AG04450 (cell line): ENCODE measurements around the gene ATG2A. TPM values are rescaled to one million over a fixed set of nuclear protein-coding genes. Genes with fewer than 3 reads are reported as not detected.

ENCODE experiments used
- CTCF ChIA-PET: fragments of 300-600, 350-600 bp; formaldehyde crosslinking; extraction: SDS; loops from one replicate; lab custom pipeline; 2022; ENCODE audit warnings: antibody characterized with exemption, inconsistent platforms; lab: Charles Lee
- POLR2A ChIA-PET: fragments of 350-600 bp; formaldehyde crosslinking; extraction: SDS; loops from one replicate; lab custom pipeline; 2021; ENCODE audit warnings: antibody characterized with exemption, inconsistent platforms; lab: Yijun Ruan, JAX
- DNase-seq: peaks from one replicate; pipeline ENCODE4 v3.0.0-alpha.2; 2011; ENCODE audit warnings: low read depth, low spot score
- H3K27ac ChIP-seq: one replicate; pipeline ENCODE4 v1.5.1; 2012; ENCODE audit warnings: low read depth, low read length, control low read depth
- H3K27me3 ChIP-seq: one replicate; pipeline ENCODE4 v1.6.0; 2012; ENCODE audit warnings: low read length; ENCODE audit not compliant: control insufficient read depth, insufficient read depth
- H3K4me3 ChIP-seq: 2 replicates; pipeline ENCODE4 v1.5.1; 2011; ENCODE audit warnings: mild to moderate bottlenecking, low read depth, low read length, control low read depth
- H3K9me3 ChIP-seq: 2 replicates; pipeline ENCODE4 v1.5.1; 2012; ENCODE audit warnings: low read length; ENCODE audit not compliant: control insufficient read depth, insufficient read depth
- CTCF ChIP-seq: IDR thresholded peaks from 2 replicates; pipeline ENCODE4 v1.5.1; 2011; ENCODE audit warnings: low read depth, low read length, control low read depth, inconsistent platforms
- polyA plus RNA-seq: library from polyadenylated mRNA; depleted of rRNA; stranded (reverse); fragments of >200 nt; gene quantifications from 2 replicates; pipeline ENCODE4 v1.2.3, GENCODE V29; 2011

The ATG2A gene
- polyA plus RNA-seq, 1 experiment, result 3.7 TPM

- no peaks in the 10 kb centered on the region; the same call in 1 of the 2 replicates for H3K9me3 ChIP-seq
- no peak overlapping the region for H3K4me3 ChIP-seq
- CTCF ChIA-PET, result no interaction called here
- no peaks in the 10 kb centered on the region for H3K27me3 ChIP-seq
- no peak overlapping the region for H3K27ac ChIP-seq
- no peak for DNase-seq
- POLR2A ChIA-PET, result no interaction called here
- TF ChIP-seq CTCF, result no peak
Observed at GRCh38 chr11:64903291-64903833, 13.6 kb downstream of the ATG2A start.

GRCh38 chr11:64902102-64902900 is 14.7 kb downstream of the ATG2A start:
- H3K27me3 ChIP-seq, result no peaks in the 10 kb centered on the region
- no peak for DNase-seq
- no peak overlapping the region for H3K27ac ChIP-seq
- no peaks in the 10 kb centered on the region; the same call in 1 of the 2 replicates for H3K9me3 ChIP-seq
- CTCF ChIA-PET, result no interaction called here
- POLR2A ChIA-PET, result no interaction called here
- TF ChIP-seq CTCF, result no peak
- H3K4me3 ChIP-seq, result no peak overlapping the region

GRCh38 chr11:64900774-64901173 is 16.2 kb downstream of the ATG2A start:
- H3K4me3 ChIP-seq, result no peak overlapping the region
- H3K27ac ChIP-seq, result no peak overlapping the region
- no peak for DNase-seq
- no peak for TF ChIP-seq CTCF
- ChIA-PET POLR2A (no interaction called here), CTCF (interaction anchor here (0.5 kb wide), 1 partner anchor 101 kb away, joined by 3 read pairs; no protein-coding TSS in a partner anchor)
- no peaks in the 10 kb centered on the region; the same call in 1 of the 2 replicates for H3K9me3 ChIP-seq
- H3K27me3 ChIP-seq, result no peaks in the 10 kb centered on the region

- no peaks in the 10 kb centered on the region; the same call in 1 of the 2 replicates for H3K9me3 ChIP-seq
- H3K27me3 ChIP-seq, result no peaks in the 10 kb centered on the region
- no peak overlapping the region for H3K4me3 ChIP-seq
- H3K27ac ChIP-seq, result no peak overlapping the region
- ChIA-PET POLR2A (no interaction called here), CTCF (interaction anchor here (0.5 to 0.6 kb wide), 2 partner anchors 12 to 101 kb away, joined by 3 to 6 read pairs; no protein-coding TSS in a partner anchor)
- no peak for TF ChIP-seq CTCF
- DNase-seq, result no peak
Observed at GRCh38 chr11:64900263-64900678, 16.7 kb downstream of the ATG2A start.

- POLR2A ChIA-PET, result interaction anchor here (0.6 kb wide), 1 partner anchor 55 kb away, joined by 4 read pairs; no protein-coding TSS in a partner anchor
- no peaks in the 10 kb centered on the region for H3K27me3 ChIP-seq
- TF ChIP-seq CTCF, result no peak
- no peaks in the 10 kb centered on the region; the same call in 1 of the 2 replicates for H3K9me3 ChIP-seq
- CTCF ChIA-PET, result no interaction called here
- H3K27ac ChIP-seq, result no peak overlapping the region
- DNase-seq, result no peak
- H3K4me3 ChIP-seq, result no peak overlapping the region
Observed at GRCh38 chr11:64898541-64898940, 18.5 kb downstream of the ATG2A start.
